Raji (cell line): Measurements from ENCODE around the gene CPED1.

Experiments
- POLR2A ChIP-seq: IDR thresholded peaks from 2 replicates; pipeline ENCODE4 v1.6.1; 2011; ENCODE audit warnings: low read depth, low read length, control low read depth; ENCODE audit not compliant: insufficient read depth

The CPED1 gene

DNA sequence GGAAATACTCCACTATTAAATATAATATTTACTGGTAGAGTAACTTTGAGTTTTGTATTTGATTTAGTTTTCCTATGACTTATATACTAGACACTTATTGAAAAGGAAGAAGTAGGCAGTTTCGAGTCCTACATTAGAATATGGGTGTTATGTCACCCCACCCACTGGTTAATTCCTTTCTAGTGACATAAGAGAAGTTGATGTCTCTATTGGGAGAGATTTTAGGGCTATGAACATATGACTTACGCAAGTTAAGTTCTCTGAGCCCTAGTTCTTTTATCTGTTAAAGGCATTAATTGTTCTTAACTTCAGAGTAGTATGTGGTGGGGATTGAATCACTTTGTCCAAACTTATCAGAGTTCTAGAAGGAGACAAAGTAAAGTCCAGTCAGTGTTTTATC is 30.5 kb downstream of the CPED1 start:
- no peak for TF ChIP-seq POLR2A

DNA sequence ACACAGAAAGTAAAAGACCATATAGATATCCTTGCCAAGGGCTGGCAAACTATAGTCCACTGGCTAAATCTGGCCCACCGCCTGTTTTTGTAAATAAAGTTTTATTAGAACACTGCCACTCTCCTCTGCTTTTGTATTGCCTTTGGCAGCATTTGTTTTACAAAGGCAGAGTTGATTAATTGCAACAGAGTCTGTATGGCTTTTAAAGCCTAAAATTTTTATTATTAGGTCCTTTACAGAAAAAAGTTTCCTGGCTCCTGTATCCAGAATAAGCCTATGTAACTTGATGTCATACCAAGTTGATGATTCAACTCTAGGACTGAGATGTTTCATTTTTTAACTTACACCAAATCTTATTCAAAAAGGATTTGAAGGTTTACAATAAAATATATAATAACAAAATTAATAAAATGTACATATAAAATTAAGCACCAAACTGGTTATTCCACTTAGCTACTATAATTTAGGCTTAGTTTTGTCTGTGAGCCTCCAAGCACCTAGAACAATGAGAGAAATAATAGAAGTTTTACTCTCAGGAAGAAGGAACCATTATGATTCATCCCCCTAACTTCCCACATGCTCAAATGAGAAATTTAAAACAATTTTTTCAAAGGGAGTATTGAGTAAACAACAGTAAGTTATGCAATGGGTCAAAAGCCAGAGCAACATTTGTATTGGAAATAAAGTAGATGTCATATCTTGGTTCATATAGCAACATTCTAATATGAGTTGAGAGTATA is 31.9 kb downstream of the CPED1 start:
- no peak for TF ChIP-seq POLR2A

DNA sequence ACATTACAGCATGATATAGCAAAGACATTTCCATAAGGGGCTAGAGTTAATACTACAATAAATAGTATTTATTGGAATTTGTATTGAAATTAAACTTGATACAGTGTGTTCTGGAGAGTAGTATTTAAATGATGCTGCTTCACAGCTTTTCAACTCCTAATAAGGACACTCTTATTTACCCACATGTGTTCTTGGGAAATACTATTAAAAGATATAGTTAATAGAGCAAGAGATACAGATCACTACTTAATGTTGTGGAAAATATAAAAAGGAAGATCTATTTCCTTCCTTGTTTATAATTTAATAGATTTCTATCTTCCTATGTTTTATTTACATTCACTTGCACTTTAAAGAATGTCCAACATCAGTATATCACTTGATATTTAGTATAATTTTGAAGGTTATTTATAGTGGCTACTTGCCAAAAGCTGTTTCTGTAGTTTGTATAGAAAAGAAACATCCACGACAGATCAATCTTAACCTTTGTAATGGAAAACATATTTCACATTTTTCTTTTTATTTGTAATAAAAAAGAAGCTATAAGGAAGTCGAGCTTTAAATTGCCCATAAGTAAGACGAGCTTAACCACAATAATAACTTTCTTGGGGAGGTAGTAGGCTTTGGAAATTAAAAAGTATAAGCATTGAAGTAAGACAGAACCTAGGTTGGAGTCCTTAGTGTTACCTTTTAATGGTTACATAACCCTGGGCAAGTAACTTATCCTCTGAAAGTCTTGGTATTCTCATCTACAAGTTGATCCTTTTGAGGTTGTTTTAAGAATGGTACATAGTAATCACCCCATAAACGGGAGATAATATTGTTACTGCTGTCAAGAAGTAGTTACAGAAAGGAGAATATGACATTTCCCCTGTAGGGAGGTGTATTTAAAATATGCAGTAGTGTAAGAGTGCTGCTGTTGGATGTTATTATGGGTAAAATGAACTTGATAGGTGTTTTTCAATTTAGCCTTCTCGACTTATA is 32.8 kb downstream of the CPED1 start:
- TF ChIP-seq POLR2A, result no peak

DNA sequence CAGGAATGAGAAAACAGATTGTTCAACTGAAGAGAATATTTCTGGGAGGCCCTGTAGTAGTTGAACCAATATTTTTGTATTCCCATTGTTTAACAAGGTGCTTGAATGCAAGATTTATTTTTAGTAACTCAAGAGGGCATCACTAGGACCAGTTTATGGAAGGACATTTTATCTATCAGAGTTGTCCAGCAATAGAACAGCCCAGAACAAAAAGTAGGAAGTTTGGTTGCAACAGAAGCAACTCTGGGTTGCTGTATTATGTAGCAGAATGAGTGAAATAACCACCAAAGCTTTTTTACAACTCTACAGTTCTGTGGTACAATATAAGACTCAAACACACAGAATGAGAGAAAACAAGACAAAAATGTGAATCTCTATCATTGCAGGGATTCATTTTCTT is 34.7 kb downstream of the CPED1 start:
- no peak for TF ChIP-seq POLR2A

DNA sequence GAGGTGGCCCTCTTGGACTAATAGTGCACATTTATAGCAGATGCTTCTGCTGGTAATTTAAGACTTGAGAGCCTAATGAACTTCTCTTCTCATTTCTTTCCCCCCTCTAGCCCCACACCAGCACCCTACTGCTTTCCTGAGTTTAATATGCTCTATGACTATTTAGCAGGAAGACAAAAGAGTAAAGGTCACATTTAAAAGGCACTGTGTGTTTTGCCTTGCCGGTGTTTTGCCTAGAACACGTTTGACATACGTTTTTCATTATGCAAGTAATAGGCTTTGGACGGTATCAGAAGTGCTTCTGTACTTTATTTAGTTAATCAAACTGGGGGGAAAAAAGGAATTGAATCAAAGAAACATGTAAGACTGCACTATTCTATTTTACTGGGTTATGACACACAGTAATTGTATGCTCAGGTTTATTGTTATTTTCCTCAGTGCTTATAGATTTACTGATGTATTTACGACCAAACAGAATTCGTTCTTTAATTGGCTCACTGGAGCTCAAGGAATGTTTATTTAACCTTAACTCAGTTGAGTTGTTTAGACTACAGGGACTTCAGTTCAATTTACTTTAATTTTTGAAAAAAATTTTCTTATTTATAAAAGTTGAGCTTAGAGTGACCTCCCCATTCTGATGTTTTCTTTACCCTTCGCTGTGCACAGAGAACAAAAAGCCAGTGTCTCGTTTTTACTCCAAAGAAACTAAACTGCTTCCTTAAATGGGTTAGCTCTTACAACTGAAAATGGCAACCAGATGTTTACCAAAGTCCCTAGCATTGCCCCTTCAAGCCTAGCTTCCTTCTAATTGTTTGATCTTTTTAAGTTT is 35.4 kb downstream of the CPED1 start:
- no peak for TF ChIP-seq POLR2A

DNA sequence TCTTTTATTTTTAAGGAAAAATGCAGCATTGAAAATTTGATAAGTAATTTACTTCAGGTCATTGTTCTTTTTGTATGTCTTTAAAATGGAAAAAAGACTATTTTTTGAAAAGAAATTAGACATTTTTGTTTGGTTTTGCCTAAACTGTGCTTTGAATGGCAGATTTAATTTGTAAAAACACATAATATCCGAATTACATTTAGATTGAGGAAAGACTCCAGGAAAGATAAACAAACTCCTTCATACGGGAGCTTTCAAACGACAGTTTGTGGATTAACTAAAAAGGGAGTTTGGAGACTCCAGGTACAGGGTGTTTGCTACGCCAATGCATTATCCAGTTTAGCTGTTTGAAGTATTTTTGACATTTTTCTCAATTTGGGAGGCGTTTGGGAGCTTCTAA is 36.1 kb downstream of the CPED1 start:
- TF ChIP-seq POLR2A, result no peak

DNA sequence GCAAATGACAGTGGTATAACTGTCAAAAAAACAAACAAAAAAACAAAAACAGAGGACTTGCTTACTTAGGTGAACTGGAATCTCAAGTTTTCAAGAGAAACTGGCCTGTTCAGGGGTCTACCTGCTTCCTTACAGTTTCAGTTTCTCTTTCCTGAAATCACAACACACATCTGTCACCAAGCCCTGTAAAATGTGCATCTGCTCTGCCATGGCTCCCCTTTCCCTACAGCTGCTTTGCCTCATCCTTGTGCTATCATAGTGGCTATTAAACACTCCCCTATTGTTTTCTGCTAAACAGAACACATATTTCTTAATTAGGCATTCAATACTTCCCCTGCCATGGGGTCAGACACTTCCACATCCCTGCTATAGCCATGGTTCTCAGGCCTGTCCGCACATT is 37.6 kb downstream of the CPED1 start:
- TF ChIP-seq POLR2A, result no peak

DNA sequence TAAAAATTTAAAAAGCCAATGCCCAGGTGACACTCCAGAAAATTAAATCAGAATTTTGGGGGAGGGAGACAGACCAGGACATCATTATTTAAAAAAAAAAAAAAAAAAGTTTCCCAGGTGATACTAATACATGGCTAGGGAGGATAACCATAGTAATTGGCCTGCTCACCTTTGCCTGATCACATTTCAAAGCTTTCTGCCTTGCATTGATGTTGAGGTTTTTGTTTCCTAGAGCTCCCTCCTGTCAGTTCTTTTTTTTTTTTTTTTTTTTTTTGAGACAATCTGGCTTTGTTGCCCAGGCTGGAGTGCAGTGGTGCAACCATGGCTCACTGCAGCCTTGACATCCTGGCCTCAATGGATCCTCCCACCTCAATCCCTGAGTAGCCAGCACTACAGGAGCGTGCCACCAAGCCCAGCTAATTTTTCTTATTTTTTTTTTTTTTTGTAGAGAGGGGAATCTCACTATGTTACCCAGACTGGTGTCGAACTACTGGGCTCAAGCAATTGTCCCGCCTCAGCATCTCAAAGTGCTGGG is 38.1 kb downstream of the CPED1 start:
- TF ChIP-seq POLR2A, result no peak

DNA sequence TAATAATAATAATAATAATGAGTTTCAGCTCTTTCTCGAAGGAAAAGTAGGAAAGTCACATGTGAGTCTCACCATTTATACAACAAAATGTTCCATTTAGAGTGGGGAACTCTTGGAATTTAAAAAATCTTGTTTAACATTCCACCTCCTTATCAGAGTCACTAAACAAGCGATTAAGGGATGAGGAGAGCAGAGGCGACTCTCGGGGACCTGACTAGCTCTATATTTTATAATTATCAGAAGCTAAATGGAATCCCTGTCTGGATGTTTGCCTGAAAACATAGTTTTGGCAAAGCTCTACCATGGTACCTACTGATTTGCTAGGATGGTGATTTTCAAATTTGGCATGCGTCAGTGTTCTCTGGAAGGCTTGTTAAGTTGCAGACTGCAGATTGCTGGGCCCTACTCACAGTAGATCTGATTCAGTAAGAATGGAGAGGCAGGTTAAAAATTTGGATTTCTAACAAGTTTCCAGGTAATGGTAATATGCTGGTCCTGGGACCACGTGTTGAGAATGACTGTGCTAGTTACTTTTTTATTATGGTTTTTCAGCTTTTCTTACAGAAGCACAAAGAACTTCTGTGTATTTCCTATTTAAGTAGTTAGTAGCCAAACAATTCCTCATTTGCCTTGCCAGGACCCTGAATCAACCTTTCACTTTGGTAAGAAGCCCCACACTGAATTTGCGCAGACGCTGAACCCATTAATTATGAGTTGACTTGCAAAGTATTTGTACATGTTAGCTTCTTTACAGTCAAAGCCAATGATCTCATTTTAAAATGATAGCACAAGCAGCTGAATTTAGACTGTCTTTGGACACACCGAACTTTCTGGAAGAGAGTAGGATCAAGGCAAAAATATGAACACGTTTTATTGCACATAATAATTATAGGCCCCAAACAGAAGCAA is 39.5 kb downstream of the CPED1 start:
- TF ChIP-seq POLR2A, result no peak

DNA sequence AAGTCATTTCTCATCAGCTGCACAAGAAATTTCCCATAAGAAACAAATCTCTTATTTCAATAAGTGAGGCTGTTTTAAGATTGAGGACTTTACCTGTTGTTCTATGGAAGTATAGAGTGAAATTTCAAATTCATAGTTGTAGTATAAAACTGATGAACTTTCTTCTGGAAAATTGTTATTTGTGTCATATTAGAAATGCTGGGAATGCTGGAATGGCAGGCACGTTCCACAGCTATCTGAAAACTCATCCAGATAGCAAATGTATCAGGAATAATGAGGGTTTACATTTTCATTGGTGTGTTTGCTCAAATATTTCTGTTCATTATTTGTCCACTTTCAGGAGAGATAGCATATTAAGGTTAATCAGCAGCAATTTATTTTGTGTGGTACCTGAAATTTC is 40.8 kb downstream of the CPED1 start:
- TF ChIP-seq POLR2A, result no peak

DNA sequence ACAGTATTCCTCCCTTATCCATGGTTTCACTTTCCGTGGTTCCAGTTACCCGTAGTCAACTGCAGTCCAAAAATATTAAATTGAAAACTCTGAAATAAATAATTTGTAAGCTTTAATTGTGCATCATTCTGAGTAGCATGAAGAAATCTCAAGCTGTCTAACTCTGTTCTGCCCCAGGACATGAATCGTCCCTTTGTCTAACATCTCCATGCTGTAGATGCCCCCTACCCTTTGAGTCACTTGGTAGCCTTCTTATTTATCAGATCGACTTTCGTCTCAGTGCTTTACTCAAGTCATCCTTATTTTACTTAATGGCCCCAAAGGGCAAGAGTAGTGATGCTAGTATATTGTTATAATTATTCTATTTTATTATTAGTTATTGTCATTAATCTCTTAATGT is 41.8 kb downstream of the CPED1 start:
- TF ChIP-seq POLR2A, result no peak

DNA sequence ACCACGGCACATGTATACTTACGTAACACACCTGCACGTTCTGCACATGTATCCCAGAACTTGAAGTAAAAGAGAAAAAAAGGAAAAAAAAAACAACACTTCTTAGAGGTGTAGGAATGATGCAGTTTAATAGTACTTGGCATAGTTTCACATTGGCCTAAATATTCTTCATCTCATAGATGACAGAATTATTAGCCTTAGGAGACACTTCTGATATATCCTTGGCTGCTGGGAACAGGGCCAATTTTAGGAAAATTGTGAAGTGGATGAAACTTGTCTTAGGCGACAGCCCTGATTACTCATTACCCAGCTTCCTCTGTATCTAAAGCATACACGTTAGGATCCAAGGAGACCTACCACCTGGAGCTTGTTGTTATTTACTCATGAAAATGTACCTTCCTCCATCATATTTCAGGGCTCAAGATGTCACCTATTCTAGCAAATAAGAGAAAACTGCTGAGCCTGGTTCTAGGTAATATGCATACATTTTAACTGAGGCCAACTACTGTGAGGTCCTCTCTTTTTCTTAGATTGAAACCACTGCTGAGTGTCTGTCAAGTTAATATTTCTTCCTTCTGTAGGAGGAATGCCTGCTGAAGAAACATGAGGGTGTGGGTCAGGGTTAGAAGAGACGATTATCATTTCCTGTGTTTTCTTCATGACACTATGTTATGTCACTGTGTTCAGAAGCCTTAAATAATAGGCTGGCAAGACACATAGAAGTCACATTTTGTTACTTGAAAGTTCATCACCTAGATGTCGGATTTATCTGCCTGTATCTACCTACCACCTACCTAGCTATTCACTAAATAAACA is 44.3 kb downstream of the CPED1 start:
- no peak for TF ChIP-seq POLR2A

DNA sequence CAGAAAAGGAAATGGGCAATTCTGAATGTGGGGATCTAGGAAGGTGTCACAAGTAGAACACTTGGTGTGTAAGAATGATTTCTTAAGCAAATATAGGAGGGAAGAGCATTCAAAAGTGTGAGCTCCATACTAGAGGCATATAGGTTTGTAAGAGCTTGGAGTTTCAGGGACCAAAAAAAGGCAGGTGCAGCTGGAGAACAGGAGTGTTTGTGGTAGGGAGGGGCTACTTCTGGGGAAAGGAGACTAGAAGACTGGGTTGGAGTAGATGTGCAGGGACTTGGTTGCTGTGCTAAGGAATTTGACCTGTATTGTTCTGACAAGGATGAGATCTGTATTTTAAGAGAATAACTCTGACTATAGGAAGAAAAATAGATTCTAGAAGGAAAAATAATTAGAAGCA is 46.4 kb downstream of the CPED1 start:
- no peak for TF ChIP-seq POLR2A
